ENCODE data around the gene TMPRSS9. TPM values are rescaled to one million over a fixed set of nuclear protein-coding genes. Genes with fewer than 3 reads are reported as not detected.

Gene TMPRSS9
- total and polyA plus RNA-seq, 2 experiments from 2014 or later, result 0.28 TPM; not detected in 1

DNA sequence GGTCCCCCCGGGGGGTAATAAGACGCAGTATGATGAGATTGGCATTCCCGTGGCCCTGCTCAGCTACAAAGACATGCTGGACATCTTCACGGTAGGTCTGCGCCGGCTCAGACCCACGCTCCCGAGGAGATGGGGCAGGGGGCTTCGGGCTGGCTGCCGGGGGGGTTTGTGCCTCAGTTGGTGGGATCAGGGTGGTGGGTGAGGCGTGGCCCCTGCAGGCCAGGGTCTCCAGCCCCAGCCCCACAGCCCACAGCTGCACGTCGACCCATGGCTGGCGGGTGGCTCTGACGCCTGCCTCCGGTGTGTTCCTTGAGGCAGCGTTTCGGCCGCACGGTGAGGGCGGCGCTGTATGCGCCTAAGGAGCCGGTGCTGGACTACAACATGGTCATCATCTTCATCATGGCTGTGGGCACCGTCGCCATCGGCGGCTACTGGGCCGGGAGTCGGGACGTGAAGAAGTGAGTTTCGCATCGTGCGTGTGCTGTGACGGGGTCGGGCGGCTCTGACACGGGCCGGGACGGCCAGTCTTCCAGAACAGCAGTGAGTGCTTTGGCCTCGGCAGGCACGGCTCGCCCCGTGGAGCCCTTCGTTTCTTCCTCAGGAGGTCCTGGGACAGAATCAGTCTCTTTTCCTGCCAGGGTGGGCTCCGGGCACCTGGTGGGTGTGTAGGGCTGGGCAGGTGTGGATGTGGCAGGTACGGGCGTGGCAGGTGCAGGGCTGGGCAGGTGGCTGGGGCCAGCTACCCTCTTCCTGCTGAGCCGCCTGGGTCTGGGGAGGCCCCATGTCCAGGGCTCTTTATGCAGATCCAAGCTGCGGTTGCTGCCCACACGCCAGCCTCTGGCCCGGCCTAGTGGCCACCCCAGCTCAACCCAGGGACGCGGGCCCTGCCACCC lies 21.1 kb upstream of the TMPRSS9 start:
- no peak overlapping the region for H3K4me2 ChIP-seq (ENCODE audit: unreplicated experiment)
- H3K9me3 ChIP-seq (ENCODE audit: low read depth), result no peaks in the 10 kb centered on the region
- TF ChIP-seq EZH2 (IDR thresholded peaks at IDR 0.05; ENCODE audit: insufficient read depth, poor library complexity, severe bottlenecking) (no peak), EZH2phosphoT487 (IDR thresholded peaks at IDR 0.05; ENCODE audit: insufficient read depth, low read depth) (no peak)
- in situ Hi-C loops (cut with MboI), result no loop called here
- H2AFZ ChIP-seq, result no peak overlapping the region
- no peaks in the 10 kb centered on the region for H3K36me3 ChIP-seq (ENCODE audit: low read depth)
- 95 to 98% methylated on average over 45 to 54 of the region's 54 CpGs for WGBS, 2 experiments (ENCODE audit: low coverage in 1 of 2, low lambda C conversion rate in 2 of 2, missing lambda C conversion rate in 2 of 2)
- H3K79me2 ChIP-seq (ENCODE audit: insufficient read depth), result peaks cover 33% of the 10 kb centered on the region
- DNase-seq, result no peak
- H3K4me3 ChIP-seq, result no peak overlapping the region
- H3K9me2 ChIP-seq (ENCODE audit: insufficient read depth), result no peaks in the 10 kb centered on the region
- no peak overlapping the region for H3K27ac ChIP-seq
- H4K20me1 ChIP-seq (ENCODE audit: insufficient read depth), result no peaks in the 10 kb centered on the region; the same call in 1 of the 2 replicates
- no peaks in the 10 kb centered on the region for H3K4me1 ChIP-seq (ENCODE audit: insufficient read depth)
- H3K27me3 ChIP-seq (replicated peaks; ENCODE audit: insufficient read depth), result no peaks in the 10 kb centered on the region
- H3F3A ChIP-seq (ENCODE audit: insufficient read depth), result peaks cover 16% of the 10 kb centered on the region; the same call in 1 of the 2 replicates
- H3K9ac ChIP-seq, result no peak overlapping the region

GRCh38 chr19:2339644-2340310 lies 20.3 kb upstream of the TMPRSS9 start:
- Histone ChIP-seq H3K79me2 (ENCODE audit: insufficient read depth) (peaks cover 25% of the 10 kb centered on the region), H4K20me1 (ENCODE audit: insufficient read depth) (no peaks in the 10 kb centered on the region; the same call in 1 of the 2 replicates), H3K9me3 (ENCODE audit: low read depth) (no peaks in the 10 kb centered on the region), H3K36me3 (ENCODE audit: low read depth) (no peaks in the 10 kb centered on the region), H3K27ac (no peak overlapping the region), H3K9me2 (ENCODE audit: insufficient read depth) (no peaks in the 10 kb centered on the region), H3K4me1 (ENCODE audit: insufficient read depth) (no peaks in the 10 kb centered on the region), H3K4me3 (no peak overlapping the region), H3K9ac (no peak overlapping the region), H3K27me3 (replicated peaks; ENCODE audit: insufficient read depth) (no peaks in the 10 kb centered on the region), H3K4me2 (ENCODE audit: unreplicated experiment) (no peak overlapping the region), H2AFZ (no peak overlapping the region), H3F3A (ENCODE audit: insufficient read depth) (peaks cover 13% of the 10 kb centered on the region; the same call in 1 of the 2 replicates)
- in situ Hi-C loops (cut with MboI), result no loop called here
- no peak for DNase-seq
- WGBS, 2 experiments (ENCODE audit: low coverage in 1 of 2, low lambda C conversion rate in 2 of 2, missing lambda C conversion rate in 2 of 2), result 96% methylated on average over 27 to 52 of the region's 52 CpGs
- TF ChIP-seq EZH2 (IDR thresholded peaks at IDR 0.05; ENCODE audit: insufficient read depth, poor library complexity, severe bottlenecking) (no peak), EZH2phosphoT487 (IDR thresholded peaks at IDR 0.05; ENCODE audit: insufficient read depth, low read depth) (no peak)

GRCh38 chr19:2340496-2341243 lies 19.4 kb upstream of the TMPRSS9 start:
- Histone ChIP-seq H3K36me3 (ENCODE audit: low read depth) (no peaks in the 10 kb centered on the region), H3K27ac (no peak overlapping the region), H3F3A (ENCODE audit: insufficient read depth) (peaks cover 6% of the 10 kb centered on the region; the same call in 1 of the 2 replicates), H3K79me2 (ENCODE audit: insufficient read depth) (peaks cover 20% of the 10 kb centered on the region), H3K27me3 (replicated peaks; ENCODE audit: insufficient read depth) (no peaks in the 10 kb centered on the region), H3K4me1 (ENCODE audit: insufficient read depth) (no peaks in the 10 kb centered on the region), H3K9me2 (ENCODE audit: insufficient read depth) (no peaks in the 10 kb centered on the region), H3K9ac (no peak overlapping the region), H2AFZ (no peak overlapping the region), H4K20me1 (ENCODE audit: insufficient read depth) (no peaks in the 10 kb centered on the region; the same call in 1 of the 2 replicates), H3K4me2 (ENCODE audit: unreplicated experiment) (no peak overlapping the region), H3K4me3 (no peak overlapping the region), H3K9me3 (ENCODE audit: low read depth) (no peaks in the 10 kb centered on the region)
- no peak for TF ChIP-seq EZH2phosphoT487 (IDR thresholded peaks at IDR 0.05; ENCODE audit: insufficient read depth, low read depth)
- no peak for TF ChIP-seq EZH2 (IDR thresholded peaks at IDR 0.05; ENCODE audit: insufficient read depth, poor library complexity, severe bottlenecking)
- in situ Hi-C loops (cut with MboI), result no loop called here
- 95 to 98% methylated on average over 28 to 38 of the region's 38 CpGs for WGBS, 2 experiments (ENCODE audit: low coverage in 1 of 2, low lambda C conversion rate in 2 of 2, missing lambda C conversion rate in 2 of 2)
- no peak for DNase-seq

GRCh38 chr19:2341244-2341751 lies 18.8 kb upstream of the TMPRSS9 start:
- Histone ChIP-seq H3K4me1 (ENCODE audit: insufficient read depth) (no peaks in the 10 kb centered on the region), H3K79me2 (ENCODE audit: insufficient read depth) (peaks cover 14% of the 10 kb centered on the region), H2AFZ (no peak overlapping the region), H3K9me2 (ENCODE audit: insufficient read depth) (no peaks in the 10 kb centered on the region), H3K9me3 (ENCODE audit: low read depth) (no peaks in the 10 kb centered on the region), H4K20me1 (ENCODE audit: insufficient read depth) (no peaks in the 10 kb centered on the region), H3K27me3 (replicated peaks; ENCODE audit: insufficient read depth) (no peaks in the 10 kb centered on the region), H3F3A (ENCODE audit: insufficient read depth) (peaks cover under 1% of the 10 kb centered on the region; the same call in 1 of the 2 replicates), H3K36me3 (ENCODE audit: low read depth) (no peaks in the 10 kb centered on the region), H3K4me2 (ENCODE audit: unreplicated experiment) (no peak overlapping the region), H3K4me3 (no peak overlapping the region), H3K27ac (no peak overlapping the region), H3K9ac (no peak overlapping the region)
- TF ChIP-seq EZH2phosphoT487 (IDR thresholded peaks at IDR 0.05; ENCODE audit: insufficient read depth, low read depth) (no peak), EZH2 (IDR thresholded peaks at IDR 0.05; ENCODE audit: insufficient read depth, poor library complexity, severe bottlenecking) (no peak)
- WGBS, 2 experiments (ENCODE audit: low coverage in 1 of 2, low lambda C conversion rate in 2 of 2, missing lambda C conversion rate in 2 of 2), result 78 to 85% methylated on average over 22 to 23 of the region's 24 CpGs
- no peak for DNase-seq
- in situ Hi-C loops (cut with MboI), result no loop called here

Measured in GM23248 (cell line).